ENCODE data around the gene NUDT14. TPM values are rescaled to one million over a fixed set of nuclear protein-coding genes. Genes with fewer than 3 reads are reported as not detected.

Gene NUDT14
- total RNA-seq, 2 donors from 2014 or later = 32.9 to 36.5 TPM

DNA sequence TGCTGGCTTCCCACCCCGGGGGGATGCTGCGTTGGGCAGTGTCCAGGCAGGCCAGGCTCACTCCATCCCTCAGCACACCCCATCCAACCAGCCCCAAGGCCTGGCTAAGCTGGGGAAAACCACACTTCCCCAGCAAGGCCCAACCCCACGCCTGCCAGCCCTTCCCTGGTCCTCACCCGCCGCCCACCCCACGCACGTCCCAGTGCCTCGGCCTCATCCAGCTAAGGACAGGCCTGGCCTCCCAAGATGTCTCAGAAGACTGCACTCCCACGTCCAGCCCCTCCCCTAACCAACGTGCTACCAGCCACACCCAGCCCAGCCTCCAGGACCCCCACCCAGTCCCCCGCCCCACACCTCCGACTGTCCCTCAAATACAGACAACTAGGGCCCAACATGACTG lies 22.3 kb downstream of the NUDT14 start:
- Histone ChIP-seq H3K4me3 (no peak overlapping the region), H3K36me3 (no peaks in the 10 kb centered on the region), H3K27ac (no peak overlapping the region), H3K4me1 (replicated peaks) (no peaks in the 10 kb centered on the region), H3K9me3 (no peaks in the 10 kb centered on the region), H3K27me3 (replicated peaks; ENCODE audit: insufficient read depth) (no peaks in the 10 kb centered on the region)
- intact Hi-C loops (cut with DNase I) = no loop called here
- DNase-seq (ENCODE audit: low spot score) = no peak
- WGBS = 77% methylated on average over 12 of the region's 12 CpGs
- TF ChIP-seq, protein P1, sequence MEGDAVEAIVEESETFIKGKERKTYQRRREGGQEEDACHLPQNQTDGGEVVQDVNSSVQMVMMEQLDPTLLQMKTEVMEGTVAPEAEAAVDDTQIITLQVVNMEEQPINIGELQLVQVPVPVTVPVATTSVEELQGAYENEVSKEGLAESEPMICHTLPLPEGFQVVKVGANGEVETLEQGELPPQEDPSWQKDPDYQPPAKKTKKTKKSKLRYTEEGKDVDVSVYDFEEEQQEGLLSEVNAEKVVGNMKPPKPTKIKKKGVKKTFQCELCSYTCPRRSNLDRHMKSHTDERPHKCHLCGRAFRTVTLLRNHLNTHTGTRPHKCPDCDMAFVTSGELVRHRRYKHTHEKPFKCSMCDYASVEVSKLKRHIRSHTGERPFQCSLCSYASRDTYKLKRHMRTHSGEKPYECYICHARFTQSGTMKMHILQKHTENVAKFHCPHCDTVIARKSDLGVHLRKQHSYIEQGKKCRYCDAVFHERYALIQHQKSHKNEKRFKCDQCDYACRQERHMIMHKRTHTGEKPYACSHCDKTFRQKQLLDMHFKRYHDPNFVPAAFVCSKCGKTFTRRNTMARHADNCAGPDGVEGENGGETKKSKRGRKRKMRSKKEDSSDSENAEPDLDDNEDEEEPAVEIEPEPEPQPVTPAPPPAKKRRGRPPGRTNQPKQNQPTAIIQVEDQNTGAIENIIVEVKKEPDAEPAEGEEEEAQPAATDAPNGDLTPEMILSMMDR (IDR thresholded peaks at IDR 0.05) = no peak
- no peak for TF ChIP-seq POLR2A (IDR thresholded peaks at IDR 0.05)
- no peak for TF ChIP-seq POLR2AphosphoS5 (IDR thresholded peaks at IDR 0.05)

DNA sequence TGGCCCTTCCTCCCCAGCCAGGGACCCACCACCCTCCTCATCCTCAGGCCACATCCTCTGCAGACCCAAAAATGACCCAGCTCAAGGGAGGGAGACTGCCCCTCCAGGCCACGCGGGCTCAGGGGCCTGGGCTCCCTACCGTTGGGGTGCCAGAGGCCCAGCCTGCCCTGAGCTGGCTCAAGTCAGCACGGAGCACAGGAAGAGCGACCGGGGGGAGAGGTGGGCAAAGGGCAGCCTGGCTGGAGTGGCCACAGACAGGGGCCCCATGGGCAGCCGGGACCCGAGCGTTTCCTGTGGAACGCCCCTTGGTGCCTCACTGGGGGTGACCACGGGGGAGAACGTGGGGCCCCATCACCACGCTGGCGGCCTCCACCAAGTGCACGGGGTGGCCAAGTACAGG lies 23.2 kb downstream of the NUDT14 start:
- intact Hi-C loops (cut with DNase I) = no loop called here
- Histone ChIP-seq H3K9me3 (no peaks in the 10 kb centered on the region), H3K27me3 (replicated peaks; ENCODE audit: insufficient read depth) (no peaks in the 10 kb centered on the region), H3K36me3 (no peaks in the 10 kb centered on the region), H3K4me1 (replicated peaks) (no peaks in the 10 kb centered on the region), H3K4me3 (no peak overlapping the region), H3K27ac (no peak overlapping the region)
- TF ChIP-seq, protein P1 (IDR thresholded peaks at IDR 0.05) = no peak
- TF ChIP-seq POLR2A (IDR thresholded peaks at IDR 0.05) = no peak
- TF ChIP-seq POLR2AphosphoS5 (IDR thresholded peaks at IDR 0.05) = no peak
- 88% methylated on average over 15 of the region's 15 CpGs for WGBS
- no peak for DNase-seq (ENCODE audit: low spot score)

DNA sequence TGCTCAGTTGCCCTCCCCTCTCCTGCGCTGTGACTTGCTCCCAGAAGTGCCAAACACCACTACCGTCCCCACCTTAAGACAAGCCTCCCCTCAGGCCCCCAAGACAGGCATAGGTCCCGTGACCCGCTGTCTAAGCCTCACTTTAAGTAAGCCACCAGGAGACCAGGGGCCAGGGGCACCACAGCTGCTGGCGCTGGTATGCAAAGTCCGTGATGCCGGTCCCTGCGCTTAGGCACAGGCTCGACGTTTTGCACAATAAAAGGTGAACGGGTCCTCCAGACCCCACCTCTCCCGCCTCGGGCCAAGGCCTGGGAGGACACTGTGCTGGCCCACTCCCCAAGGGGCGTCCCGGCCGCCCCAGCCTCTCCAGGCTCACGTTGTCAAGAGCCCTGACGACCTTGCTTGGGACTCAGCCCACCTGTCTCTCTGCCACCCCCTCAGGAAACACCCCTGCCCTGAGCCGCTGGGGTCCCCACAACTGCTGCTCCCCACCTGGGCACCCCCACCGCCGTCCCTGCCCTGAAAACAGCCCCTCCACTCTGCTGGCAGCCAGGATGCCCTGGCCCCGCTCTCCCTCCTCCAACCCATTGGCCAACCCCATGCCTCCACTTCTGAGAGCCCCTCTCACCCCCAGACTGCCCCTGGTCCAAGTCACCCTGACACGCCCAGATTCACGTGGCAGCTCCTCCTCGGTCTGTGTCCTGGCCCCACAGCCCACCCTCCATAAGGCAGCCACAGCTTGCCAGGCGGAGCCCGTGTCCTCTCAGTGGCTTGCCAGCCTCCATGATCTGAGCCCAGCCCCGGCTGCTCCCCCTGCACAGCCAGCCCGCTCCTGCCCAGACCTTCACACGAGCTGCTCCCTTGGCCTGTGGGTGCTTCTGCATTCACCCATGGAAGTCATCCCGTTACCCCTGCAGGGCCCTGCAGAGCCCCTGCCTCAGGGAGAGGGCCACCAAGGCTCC lies 24.4 kb downstream of the NUDT14 start:
- 85% methylated on average over 31 of the region's 31 CpGs for WGBS
- no peaks in the 10 kb centered on the region for H3K36me3 ChIP-seq
- H3K27me3 ChIP-seq (replicated peaks; ENCODE audit: insufficient read depth) = no peaks in the 10 kb centered on the region
- TF ChIP-seq POLR2AphosphoS5 (IDR thresholded peaks at IDR 0.05) (no peak), POLR2A (IDR thresholded peaks at IDR 0.05) (no peak)
- TF ChIP-seq, protein P1 (IDR thresholded peaks at IDR 0.05) = no peak
- H3K9me3 ChIP-seq = no peaks in the 10 kb centered on the region
- no peak overlapping the region for H3K4me3 ChIP-seq
- no peak for DNase-seq (ENCODE audit: low spot score)
- no peaks in the 10 kb centered on the region for H3K4me1 ChIP-seq (replicated peaks)
- intact Hi-C loops (cut with DNase I) = no loop called here
- no peak overlapping the region for H3K27ac ChIP-seq

DNA sequence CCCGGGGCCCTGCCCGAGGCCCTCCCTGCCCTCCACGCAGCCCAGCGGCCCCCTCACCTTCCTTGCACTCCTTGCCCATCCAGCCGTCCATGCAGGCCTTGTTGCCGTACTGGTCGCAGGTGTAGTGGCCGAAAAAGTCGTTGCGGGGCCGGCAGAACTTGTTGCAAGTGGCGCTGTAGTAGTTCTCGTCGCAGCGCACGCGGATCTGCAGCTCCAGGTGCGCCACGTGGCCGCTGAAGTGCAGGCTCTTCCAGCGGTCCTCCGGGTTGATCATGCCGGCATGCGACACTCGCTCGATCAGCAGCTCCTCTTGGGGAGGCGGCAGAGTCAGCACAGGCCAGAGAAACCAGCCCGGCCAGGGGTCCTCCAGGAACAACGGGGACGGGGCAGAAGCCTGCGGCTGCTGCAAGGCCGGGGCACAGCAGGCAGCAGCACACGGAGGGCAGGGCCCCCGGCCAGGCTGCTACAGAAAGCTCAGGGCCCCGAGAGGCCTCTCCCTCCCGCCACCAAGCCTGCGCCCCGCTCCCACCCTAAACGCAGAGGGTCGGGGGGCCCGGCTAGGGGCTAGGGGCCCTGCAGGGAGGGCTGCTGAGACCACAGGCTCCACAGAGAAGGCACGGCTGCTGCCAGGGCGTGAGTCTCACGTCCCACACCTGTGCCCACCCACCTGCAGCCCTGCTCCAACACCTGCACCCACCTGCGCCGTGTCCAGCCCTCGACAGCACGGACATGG lies 25.3 kb downstream of the NUDT14 start:
- Histone ChIP-seq H3K9me3 (no peaks in the 10 kb centered on the region), H3K4me1 (replicated peaks) (no peaks in the 10 kb centered on the region), H3K36me3 (no peaks in the 10 kb centered on the region), H3K27ac (no peak overlapping the region), H3K4me3 (no peak overlapping the region), H3K27me3 (replicated peaks; ENCODE audit: insufficient read depth) (no peaks in the 10 kb centered on the region)
- no peak for DNase-seq (ENCODE audit: low spot score)
- TF ChIP-seq POLR2AphosphoS5 (IDR thresholded peaks at IDR 0.05) (no peak), POLR2A (IDR thresholded peaks at IDR 0.05) (no peak)
- TF ChIP-seq, protein P1 (IDR thresholded peaks at IDR 0.05) = no peak
- 83% methylated on average over 34 of the region's 48 CpGs for WGBS
- intact Hi-C loops (cut with DNase I) = no loop called here

Data from prostate gland (tissue), 2 donors.